Loucy (cell line): Measurements from ENCODE around the gene TBX20.
"Not testable (repeated sequence)": the region's sequence is repeated elsewhere in the genome, so short reads cannot be mapped to it uniquely, and the experiment has no call there.

Experiments
- EZH2phosphoT487 ChIP-seq: fragments of 200-600 bp; IDR thresholded peaks from 2 replicates; pipeline ENCODE4 v1.6.1; 2018; ENCODE audit warnings: antibody characterized with exemption, mild to moderate bottlenecking, moderate library complexity, borderline replicate concordance
- TF ChIP-seq, protein P1 (sequence below): fragments of 200-600 bp; sonication (generic); conservative IDR thresholded peaks from 2 replicates; pipeline ENCODE4 v1.5.1; 2014; ENCODE audit warnings: mild to moderate bottlenecking, antibody characterized with exemption, low read length

- TF ChIP-seq, protein P1, sequence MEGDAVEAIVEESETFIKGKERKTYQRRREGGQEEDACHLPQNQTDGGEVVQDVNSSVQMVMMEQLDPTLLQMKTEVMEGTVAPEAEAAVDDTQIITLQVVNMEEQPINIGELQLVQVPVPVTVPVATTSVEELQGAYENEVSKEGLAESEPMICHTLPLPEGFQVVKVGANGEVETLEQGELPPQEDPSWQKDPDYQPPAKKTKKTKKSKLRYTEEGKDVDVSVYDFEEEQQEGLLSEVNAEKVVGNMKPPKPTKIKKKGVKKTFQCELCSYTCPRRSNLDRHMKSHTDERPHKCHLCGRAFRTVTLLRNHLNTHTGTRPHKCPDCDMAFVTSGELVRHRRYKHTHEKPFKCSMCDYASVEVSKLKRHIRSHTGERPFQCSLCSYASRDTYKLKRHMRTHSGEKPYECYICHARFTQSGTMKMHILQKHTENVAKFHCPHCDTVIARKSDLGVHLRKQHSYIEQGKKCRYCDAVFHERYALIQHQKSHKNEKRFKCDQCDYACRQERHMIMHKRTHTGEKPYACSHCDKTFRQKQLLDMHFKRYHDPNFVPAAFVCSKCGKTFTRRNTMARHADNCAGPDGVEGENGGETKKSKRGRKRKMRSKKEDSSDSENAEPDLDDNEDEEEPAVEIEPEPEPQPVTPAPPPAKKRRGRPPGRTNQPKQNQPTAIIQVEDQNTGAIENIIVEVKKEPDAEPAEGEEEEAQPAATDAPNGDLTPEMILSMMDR = not testable (repeated sequence)
- not testable (repeated sequence) for TF ChIP-seq EZH2phosphoT487
These were observed 31.5 kb downstream of the TBX20 start for GRCh38 chr7:35222445-35222844.
